ENCODE results near the gene MTM1.

MTM1 gene

GRCh38 chrX:150582338-150582948, 14.0 kb downstream of the MTM1 start:
- no peak for TF ChIP-seq CTCF (conservative IDR thresholded peaks at IDR 0.05; ENCODE audit: low read depth)
- POLR2A ChIA-PET (ENCODE audit: low non-redundant PET) = no interaction called here

DNA sequence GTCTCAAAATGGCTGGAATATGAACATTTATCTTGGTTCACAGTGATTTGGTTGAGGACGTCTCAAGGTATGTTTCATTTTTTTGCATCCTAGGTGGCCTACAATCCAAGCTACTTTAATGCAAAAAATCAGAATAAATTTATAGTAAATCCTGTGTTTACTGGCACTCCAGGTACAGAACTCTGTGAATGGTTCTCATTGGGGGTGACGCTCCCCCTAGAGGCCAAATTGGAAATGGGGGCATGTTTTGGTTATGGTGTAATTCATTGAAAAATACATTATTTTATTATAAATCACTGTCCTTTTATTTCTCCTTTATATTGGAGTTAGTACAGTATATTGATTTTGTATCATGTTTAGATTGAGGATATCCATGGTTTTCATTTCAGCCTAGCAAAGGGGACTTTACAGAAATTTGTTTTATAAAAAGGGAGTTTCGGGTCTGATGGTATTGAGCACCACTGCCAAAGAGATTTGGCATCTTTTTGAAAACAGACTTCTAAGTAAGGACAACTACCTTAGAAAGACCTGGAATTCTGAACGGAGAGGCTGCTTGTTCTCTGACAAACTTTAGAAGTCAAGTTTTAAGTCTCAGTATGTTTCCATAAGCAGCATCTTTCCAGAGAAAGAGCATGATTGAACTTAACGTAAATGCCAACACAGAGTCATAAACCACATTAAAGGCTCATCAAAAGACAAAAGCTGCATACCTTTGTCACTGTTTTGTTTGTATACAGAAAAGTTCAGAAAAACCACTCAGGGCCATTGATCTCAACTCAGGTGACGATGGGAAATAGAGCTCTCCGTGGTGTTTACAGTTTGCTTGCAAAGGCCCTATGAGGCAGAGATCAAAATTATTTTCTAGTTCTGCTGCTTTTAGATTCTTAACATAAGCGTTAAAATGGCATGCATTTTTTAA, 19.4 kb downstream of the MTM1 start:
- CTCF ChIA-PET = interaction anchor here (0.6 kb wide), 1 partner anchor 728 kb away, joined by 5 read pairs; no protein-coding TSS in a partner anchor
- no peak overlapping the region for H3K27ac ChIP-seq
- POLR2A ChIA-PET (ENCODE audit: low non-redundant PET) = no interaction called here

More at GRCh38 chrX:150582338-150582948, 14.0 kb downstream of the MTM1 start:
- DNase-seq (ENCODE audit: low spot score) = no peak
- no peak overlapping the region for H3K27ac ChIP-seq
- CTCF ChIA-PET = no interaction called here

DNA sequence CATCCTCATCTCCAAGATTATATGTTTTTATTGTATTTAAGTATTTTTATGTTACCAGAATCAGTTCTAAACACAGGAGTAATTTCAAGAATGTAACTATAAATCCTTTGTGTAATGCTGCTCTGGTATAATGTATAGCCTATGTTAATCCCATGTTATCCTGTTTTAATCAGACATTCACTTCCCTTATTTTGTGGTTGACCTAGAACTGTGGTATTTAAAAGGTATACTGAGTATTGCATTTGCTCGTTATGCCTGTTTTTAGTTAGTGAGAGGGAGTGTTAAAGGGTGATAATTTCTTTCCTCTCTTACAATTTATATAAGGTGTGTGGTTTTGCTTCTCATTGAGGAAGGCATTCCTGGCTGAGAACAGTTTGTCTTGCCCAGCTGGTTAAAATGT, 26.2 kb downstream of the MTM1 start:
- H3K27ac ChIP-seq = no peak overlapping the region
- no peak for DNase-seq (ENCODE audit: low spot score)
- ChIA-PET POLR2A (ENCODE audit: low non-redundant PET) (no interaction called here), CTCF (no interaction called here)
- no peak for TF ChIP-seq CTCF (conservative IDR thresholded peaks at IDR 0.05; ENCODE audit: low read depth)

More for the DNA sequence above, 19.4 kb downstream of the MTM1 start:
- no peak for DNase-seq (ENCODE audit: low spot score)
- peak; percentile 61 for TF ChIP-seq CTCF (conservative IDR thresholded peaks at IDR 0.05; ENCODE audit: low read depth)

DNA sequence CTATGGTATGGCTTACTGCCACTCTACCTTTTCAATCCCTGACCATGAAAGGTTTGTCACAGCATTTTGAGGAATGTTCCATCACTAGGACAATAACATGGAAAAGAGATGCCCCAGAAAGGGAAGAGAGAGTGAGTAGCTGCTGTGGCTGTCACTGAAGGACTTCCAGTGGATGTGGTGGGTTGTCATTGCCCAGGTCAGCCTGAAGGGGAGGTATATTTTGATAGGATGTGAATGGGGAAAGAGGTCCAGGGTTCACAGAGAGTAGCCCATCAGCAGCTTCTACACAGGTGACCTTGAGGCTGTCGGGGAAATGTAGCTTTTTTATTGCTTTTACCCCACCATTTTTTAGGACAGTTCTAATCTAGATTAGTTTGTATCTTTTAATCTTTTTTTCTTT, 30.8 kb downstream of the MTM1 start:
- ChIA-PET POLR2A (ENCODE audit: low non-redundant PET) (no interaction called here), CTCF (no interaction called here)
- no peak for TF ChIP-seq CTCF (conservative IDR thresholded peaks at IDR 0.05; ENCODE audit: low read depth)
- no peak overlapping the region for H3K27ac ChIP-seq
- DNase-seq (ENCODE audit: low spot score) = no peak

DNA sequence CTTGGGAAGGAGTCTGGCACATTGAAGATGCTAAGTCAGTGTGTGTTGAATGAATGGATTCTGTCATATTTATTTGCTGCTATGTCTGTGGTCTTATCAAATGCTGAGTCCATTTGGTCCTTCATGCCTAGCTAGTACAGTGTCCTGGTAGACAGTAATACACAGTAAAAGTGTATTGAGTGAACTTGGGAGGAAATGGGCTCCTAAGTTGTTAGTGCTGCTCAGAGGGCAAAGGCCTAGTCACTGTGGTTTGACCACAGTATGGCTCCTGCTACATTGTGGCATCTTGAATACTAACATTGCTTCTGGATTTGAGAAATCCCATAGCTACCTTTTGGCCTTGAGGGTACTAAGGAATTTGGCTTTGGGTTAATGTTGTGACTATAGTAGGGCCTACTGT, 33.9 kb downstream of the MTM1 start:
- DNase-seq (ENCODE audit: low spot score) = no peak
- ChIA-PET CTCF (no interaction called here), POLR2A (ENCODE audit: low non-redundant PET) (no interaction called here)
- no peak for TF ChIP-seq CTCF (conservative IDR thresholded peaks at IDR 0.05; ENCODE audit: low read depth)
- H3K27ac ChIP-seq = no peak overlapping the region

DNA sequence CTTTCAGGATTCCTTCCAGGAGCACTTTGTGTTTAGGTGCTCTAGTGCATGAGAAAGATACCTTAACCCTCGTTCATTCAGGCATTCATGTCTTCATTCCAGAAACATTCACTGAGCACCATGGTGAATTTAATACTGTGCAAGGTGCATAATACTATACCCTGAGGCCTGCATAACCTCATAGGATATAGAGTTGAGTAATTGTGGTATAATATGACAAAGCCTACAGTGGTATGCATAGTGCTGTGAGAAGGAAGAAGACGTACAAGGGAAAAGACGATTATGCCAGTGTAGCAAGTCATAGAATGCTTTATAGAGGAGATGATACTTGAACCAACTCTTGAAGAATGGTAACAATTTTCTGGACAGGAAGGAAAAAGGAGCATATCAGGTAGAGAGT, 34.3 kb downstream of the MTM1 start:
- no peak overlapping the region for H3K27ac ChIP-seq
- no peak for DNase-seq (ENCODE audit: low spot score)
- TF ChIP-seq CTCF (conservative IDR thresholded peaks at IDR 0.05; ENCODE audit: low read depth) = no peak
- POLR2A ChIA-PET (ENCODE audit: low non-redundant PET) = no interaction called here
- CTCF ChIA-PET = no interaction called here

Data from RWPE1 (cell line).